ENCODE measurements around the gene OST4.

GRCh38 chr2:27021253-27022049 lies 50.0 kb downstream of the OST4 start:
- TF ChIP-seq CTCF (IDR thresholded peaks at IDR 0.05) (no peak), POLR2A (IDR thresholded peaks at IDR 0.05) (no peak)
